ENCODE results near the gene EHD4.

EHD4 gene

GRCh38 chr15:41897363-41897799, 75.0 kb downstream of the EHD4 start:
- H3K4me1 Mint-ChIP-seq = peaks cover 74% of the 10 kb centered on the region
- H3K9me3 Mint-ChIP-seq = no peaks in the 10 kb centered on the region
- no peak for DNase-seq
- no peak overlapping the region for H3K4me3 Mint-ChIP-seq
- H3K36me3 Mint-ChIP-seq = peaks cover 25% of the 10 kb centered on the region
- H3K27ac Mint-ChIP-seq = peak overlapping the region; percentile 87
- no peaks in the 10 kb centered on the region for H3K27me3 Mint-ChIP-seq
- CTCF ChIA-PET = no interaction called here

GRCh38 chr15:41896566-41896965, 75.8 kb downstream of the EHD4 start:
- Mint-ChIP-seq H3K27me3 (no peaks in the 10 kb centered on the region), H3K4me3 (no peak overlapping the region), H3K4me1 (peaks cover 79% of the 10 kb centered on the region), H3K36me3 (peaks cover 22% of the 10 kb centered on the region), H3K9me3 (no peaks in the 10 kb centered on the region), H3K27ac (peak overlapping the region; percentile 87)
- no peak for DNase-seq
- CTCF ChIA-PET = interaction anchor here (1.3 to 2.3 kb wide), 3 partner anchors 8 to 123 kb away, joined by 3 to 17 read pairs (median 6); no protein-coding TSS in a partner anchor

GRCh38 chr15:41895957-41896356, 76.4 kb downstream of the EHD4 start:
- Mint-ChIP-seq H3K4me1 (peaks cover 77% of the 10 kb centered on the region), H3K27ac (peak overlapping the region; percentile 87), H3K4me3 (no peak overlapping the region), H3K27me3 (no peaks in the 10 kb centered on the region), H3K9me3 (no peaks in the 10 kb centered on the region), H3K36me3 (peaks cover 22% of the 10 kb centered on the region)
- CTCF ChIA-PET = interaction anchor here (1.3 to 2.3 kb wide), 3 partner anchors 8 to 123 kb away, joined by 3 to 17 read pairs (median 6); no protein-coding TSS in a partner anchor
- DNase-seq = no peak

DNA sequence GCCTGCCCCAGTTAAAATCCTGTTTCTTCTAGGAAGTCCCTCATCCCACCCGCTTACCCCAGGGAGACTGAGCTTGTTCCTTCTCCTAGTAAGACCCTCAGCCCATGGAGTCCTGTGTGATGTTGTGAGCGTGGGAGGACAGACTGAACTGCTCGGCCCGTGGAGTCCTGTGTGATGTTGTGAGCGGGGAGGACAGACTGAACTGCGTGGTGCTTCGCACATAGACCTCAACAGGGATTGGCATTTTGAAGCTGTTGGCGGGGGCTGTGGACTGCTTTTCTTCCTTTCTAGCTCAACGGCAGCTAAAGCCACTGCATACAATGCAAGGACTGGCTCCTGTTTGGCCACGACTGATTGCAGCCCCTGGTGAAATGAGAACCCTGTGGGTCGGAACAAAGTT, 76.9 kb downstream of the EHD4 start:
- H3K4me3 Mint-ChIP-seq = no peak overlapping the region
- peak overlapping the region; percentile 96 for H3K27ac Mint-ChIP-seq
- peaks cover 74% of the 10 kb centered on the region for H3K4me1 Mint-ChIP-seq
- no peaks in the 10 kb centered on the region for H3K27me3 Mint-ChIP-seq
- CTCF ChIA-PET = interaction anchor here (1.3 to 2.3 kb wide), 3 partner anchors 9 to 122 kb away, joined by 3 to 17 read pairs (median 6); no protein-coding TSS in a partner anchor
- H3K36me3 Mint-ChIP-seq = peaks cover 22% of the 10 kb centered on the region
- no peaks in the 10 kb centered on the region for H3K9me3 Mint-ChIP-seq
- DNase-seq = no peak

GRCh38 chr15:41894791-41895463, 77.4 kb downstream of the EHD4 start:
- peak; percentile 91 for DNase-seq
- peaks cover 22% of the 10 kb centered on the region for H3K36me3 Mint-ChIP-seq
- H3K4me3 Mint-ChIP-seq = peak overlapping the region; percentile 56
- peak overlapping the region; percentile 96 for H3K27ac Mint-ChIP-seq
- CTCF ChIA-PET = interaction anchor here (1.9 to 2.3 kb wide), 2 partner anchors 9 to 42 kb away, joined by 6 to 17 read pairs; no protein-coding TSS in a partner anchor
- H3K4me1 Mint-ChIP-seq = peaks cover 70% of the 10 kb centered on the region
- no peaks in the 10 kb centered on the region for H3K27me3 Mint-ChIP-seq
- H3K9me3 Mint-ChIP-seq = no peaks in the 10 kb centered on the region

DNA sequence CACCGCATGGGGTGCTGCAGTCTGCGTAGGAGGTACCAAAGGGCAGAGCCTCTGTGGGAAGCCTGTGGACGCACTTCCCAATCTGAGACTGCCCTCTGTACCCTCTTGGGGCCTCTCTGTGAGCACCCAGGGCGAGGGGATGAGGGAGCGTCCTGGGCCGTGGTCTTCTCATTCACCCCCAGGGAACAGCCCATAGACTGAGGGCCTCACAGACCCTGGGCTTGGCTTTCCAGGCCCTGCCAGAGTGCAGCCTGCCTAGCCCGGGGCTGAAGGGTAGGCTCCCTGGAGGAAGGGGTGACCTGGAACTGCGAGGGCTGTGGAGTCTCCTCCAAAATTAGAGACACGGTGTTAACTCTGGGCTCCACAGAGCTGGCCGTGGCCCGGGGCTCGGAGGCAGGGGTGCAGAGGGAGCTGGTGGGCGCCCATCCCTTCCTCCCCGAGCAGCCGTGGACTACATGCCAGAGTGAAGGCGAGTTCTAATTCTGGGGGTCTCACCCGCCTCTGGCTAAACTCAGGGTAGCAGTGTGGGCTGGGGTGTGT, 78.0 kb downstream of the EHD4 start:
- Mint-ChIP-seq H3K9me3 (no peaks in the 10 kb centered on the region), H3K36me3 (peaks cover 19% of the 10 kb centered on the region), H3K27me3 (no peaks in the 10 kb centered on the region), H3K4me1 (peaks cover 68% of the 10 kb centered on the region), H3K4me3 (peak overlapping the region; percentile 56), H3K27ac (peak overlapping the region; percentile 96)
- no peak for DNase-seq
- CTCF ChIA-PET = interaction anchor here (1.9 to 2.3 kb wide), 2 partner anchors 10 to 43 kb away, joined by 6 to 17 read pairs; no protein-coding TSS in a partner anchor

DNA sequence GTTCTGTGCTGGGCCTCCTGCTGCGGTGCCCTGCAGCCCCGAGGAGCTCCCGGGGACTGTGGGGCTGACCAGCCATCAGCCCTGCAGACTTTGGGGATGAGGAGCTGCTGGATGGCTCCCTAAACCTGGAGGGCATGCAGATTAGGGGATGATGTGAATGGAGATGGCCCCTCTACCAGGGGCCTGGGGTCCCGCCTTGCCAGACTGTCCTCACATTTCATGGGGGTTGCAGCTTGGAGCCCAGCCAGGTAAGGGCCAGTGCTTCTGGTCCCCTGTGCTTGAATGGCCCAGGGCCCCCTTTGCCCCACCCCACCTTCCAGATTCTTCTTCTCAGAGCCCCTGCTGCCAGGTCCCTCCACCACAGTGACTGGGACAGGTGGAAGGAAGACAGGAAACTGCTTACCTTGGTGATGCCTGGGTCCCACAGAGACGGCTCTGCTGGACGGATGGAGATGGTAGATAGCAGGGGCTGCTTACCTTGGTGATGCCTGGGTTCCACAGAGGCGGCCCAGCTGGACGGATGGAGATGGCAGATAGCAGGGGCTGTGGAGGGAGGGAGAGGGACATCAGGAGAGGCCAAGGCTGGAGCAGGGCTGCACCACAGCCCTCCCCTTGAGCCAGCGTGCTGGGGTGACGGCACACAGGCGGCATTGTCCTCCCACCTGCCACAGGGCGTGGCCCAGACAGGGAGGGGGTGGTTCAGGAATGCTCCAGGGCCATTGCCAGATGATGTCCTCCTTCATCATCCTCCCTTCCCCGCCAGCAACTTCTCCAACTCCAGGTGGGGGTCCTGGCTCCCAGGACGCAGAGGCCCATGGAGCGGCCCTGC, 78.7 kb downstream of the EHD4 start, which contains the start of gene SPTBN5:
SPTBN5 (minus strand) TSS at position 632 of the 829 bp plus-strand sequence; CDS start at position 76, 556 bp downstream.
- Mint-ChIP-seq H3K4me1 (peaks cover 71% of the 10 kb centered on the region), H3K4me3 (peak within 1 kb of the TSS; percentile 56), H3K36me3 (peaks cover 14% of the 10 kb centered on the region), H3K27ac (peak within 1 kb of the TSS; percentile 96), H3K27me3 (no peaks in the 10 kb centered on the region), H3K9me3 (no peaks in the 10 kb centered on the region)
- CTCF ChIA-PET = interaction anchor here (0.6 to 0.9 kb wide), 2 partner anchors 121 to 1049 kb away, joined by 3 to 5 read pairs; no protein-coding TSS in a partner anchor
- no peak for DNase-seq

DNA sequence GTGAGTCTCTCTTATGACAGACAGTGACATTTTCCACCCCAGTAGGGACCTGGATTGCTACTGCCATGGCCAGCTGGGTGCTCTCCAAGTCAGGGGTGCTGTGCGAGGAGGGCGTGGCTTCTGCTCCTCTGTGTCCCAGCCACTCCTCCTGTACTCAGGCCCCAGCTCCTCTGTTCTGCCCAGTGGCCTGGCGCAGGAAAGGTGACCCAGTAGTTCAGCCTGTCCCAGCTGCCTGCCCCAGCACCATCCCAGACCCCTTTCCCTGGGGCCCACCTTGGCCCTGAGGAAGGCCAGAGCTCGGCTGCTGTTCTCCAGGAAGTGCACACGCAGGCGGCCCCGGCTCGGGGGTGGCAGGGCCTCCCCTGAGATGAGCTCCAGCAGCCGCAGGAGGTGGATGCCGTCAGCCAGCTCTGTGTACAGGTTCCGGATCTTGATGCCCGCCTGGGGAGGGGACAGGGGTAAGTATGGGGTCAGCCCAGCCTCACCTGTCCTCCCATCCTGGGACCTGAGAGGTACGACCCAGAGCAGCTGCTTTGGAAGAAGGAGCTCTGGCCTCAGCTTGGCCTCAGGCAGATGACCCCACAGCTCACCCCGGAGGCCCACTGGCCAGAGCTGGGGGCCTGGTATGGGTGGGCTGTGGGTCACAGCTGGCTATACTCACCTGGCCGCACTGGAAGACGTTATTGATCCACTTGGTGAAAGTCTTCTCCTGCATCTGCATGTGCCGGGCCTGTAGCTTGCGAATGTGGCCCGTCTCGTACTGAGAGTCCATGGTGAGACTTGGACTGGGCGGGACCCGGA, 79.5 kb downstream of the EHD4 start:
- H3K36me3 Mint-ChIP-seq = peaks cover 9% of the 10 kb centered on the region
- CTCF ChIA-PET = interaction anchor here (0.6 to 0.9 kb wide), 3 partner anchors 12 to 1048 kb away, joined by 3 to 7 read pairs (median 5); no protein-coding TSS in a partner anchor
- peak overlapping the region; percentile 73 for H3K27ac Mint-ChIP-seq
- no peaks in the 10 kb centered on the region for H3K27me3 Mint-ChIP-seq
- peak overlapping the region; percentile 51 for H3K4me3 Mint-ChIP-seq
- H3K4me1 Mint-ChIP-seq = peaks cover 73% of the 10 kb centered on the region
- no peak for DNase-seq
- H3K9me3 Mint-ChIP-seq = no peaks in the 10 kb centered on the region

- no peaks in the 10 kb centered on the region for H3K9me3 Mint-ChIP-seq
- H3K4me1 Mint-ChIP-seq = peaks cover 70% of the 10 kb centered on the region
- CTCF ChIA-PET = no interaction called here
- DNase-seq = no peak
- H3K27ac Mint-ChIP-seq = no peak overlapping the region
- H3K27me3 Mint-ChIP-seq = no peaks in the 10 kb centered on the region
- H3K4me3 Mint-ChIP-seq = no peak overlapping the region
- H3K36me3 Mint-ChIP-seq = peaks cover 3% of the 10 kb centered on the region
These were observed 80.4 kb downstream of the EHD4 start for GRCh38 chr15:41891946-41892345.

GRCh38 chr15:41891226-41891625, 81.1 kb downstream of the EHD4 start:
- CTCF ChIA-PET = interaction anchor here (0.7 kb wide), 1 partner anchor 80 kb away, joined by 6 read pairs; no protein-coding TSS in a partner anchor

GRCh38 chr15:41890050-41890690, 82.2 kb downstream of the EHD4 start:
- Mint-ChIP-seq H3K27me3 (no peaks in the 10 kb centered on the region), H3K27ac (no peak overlapping the region), H3K4me1 (peaks cover 57% of the 10 kb centered on the region), H3K36me3 (no peaks in the 10 kb centered on the region), H3K9me3 (no peaks in the 10 kb centered on the region), H3K4me3 (no peak overlapping the region)
- CTCF ChIA-PET = no interaction called here
- no peak for DNase-seq

More at GRCh38 chr15:41891226-41891625, 81.1 kb downstream of the EHD4 start:
- no peak for DNase-seq
- H3K27ac Mint-ChIP-seq = no peak overlapping the region
- H3K27me3 Mint-ChIP-seq = no peaks in the 10 kb centered on the region
- H3K4me3 Mint-ChIP-seq = no peak overlapping the region
- H3K4me1 Mint-ChIP-seq = peaks cover 64% of the 10 kb centered on the region
- no peaks in the 10 kb centered on the region for H3K9me3 Mint-ChIP-seq
- peaks cover 2% of the 10 kb centered on the region for H3K36me3 Mint-ChIP-seq

GRCh38 chr15:41888662-41889253, 83.6 kb downstream of the EHD4 start:
- no peak overlapping the region for H3K4me3 Mint-ChIP-seq
- DNase-seq = no peak
- peaks cover 3% of the 10 kb centered on the region for H3K27me3 Mint-ChIP-seq
- H3K36me3 Mint-ChIP-seq = no peaks in the 10 kb centered on the region
- CTCF ChIA-PET = no interaction called here
- H3K9me3 Mint-ChIP-seq = no peaks in the 10 kb centered on the region
- H3K27ac Mint-ChIP-seq = peak overlapping the region; percentile 78
- H3K4me1 Mint-ChIP-seq = peaks cover 43% of the 10 kb centered on the region

GRCh38 chr15:41887893-41888292, 84.5 kb downstream of the EHD4 start:
- CTCF ChIA-PET = no interaction called here
- H3K9me3 Mint-ChIP-seq = no peaks in the 10 kb centered on the region
- H3K27ac Mint-ChIP-seq = no peak overlapping the region
- H3K27me3 Mint-ChIP-seq = peaks cover 10% of the 10 kb centered on the region
- peaks cover 35% of the 10 kb centered on the region for H3K4me1 Mint-ChIP-seq
- no peak overlapping the region for H3K4me3 Mint-ChIP-seq
- H3K36me3 Mint-ChIP-seq = no peaks in the 10 kb centered on the region
- DNase-seq = no peak
